Sigmoid colon (tissue), 7 donors: ENCODE measurements around the gene MEGF11. TPM values are rescaled to one million over a fixed set of nuclear protein-coding genes. Genes with fewer than 3 reads are reported as not detected.

ENCODE experiments used
- DNase-seq: peaks from one replicate; pipeline ENCODE4 v3.0.0-alpha.2; 2019
- H3K27ac ChIP-seq, 4 donors: fragments of 200-600 bp; sonication (generic); one replicate each; pipeline ENCODE4 v1.5.1; 2016 to 2019; ENCODE audit warnings: mild to moderate bottlenecking in 1 of 4
- H3K27me3 ChIP-seq, 3 donors: fragments of 200-600 bp; sonication (generic); one replicate each; pipeline ENCODE4 v1.5.1; 2019; ENCODE audit warnings: mild to moderate bottlenecking in 1 of 3
- H3K36me3 ChIP-seq, 4 donors: fragments of 200-600 bp; sonication (generic); one replicate each; pipeline ENCODE4 v1.5.1; 2016 to 2019
- H3K4me1 ChIP-seq, 4 donors: fragments of 200-600 bp; sonication (generic); one replicate each; pipeline ENCODE4 v1.5.1; 2017 to 2019
- H3K4me3 ChIP-seq, 4 donors: fragments of 200-600 bp; sonication (generic); one replicate each; pipeline ENCODE4 v1.5.1; 2017 to 2019; ENCODE audit warnings: mild to moderate bottlenecking in 2 of 4, moderate library complexity in 1 of 4
- H3K9me3 ChIP-seq, 4 donors: fragments of 200-600 bp in 3 of 4; sonication (generic) in 3 of 4; one replicate each; pipeline versions ENCODE4 v1.5.1 to v1.6.1; 2013 to 2019
- CTCF ChIP-seq, 4 experiments: fragments of 450-650 bp in 3 of 4; fragments of 200-600 bp in 1 of 4; IDR thresholded peaks; one replicate each; pipeline ENCODE4 v1.5.1; 2016 to 2019; ENCODE audit warnings: antibody characterized with exemption in 4 of 4, mild to moderate bottlenecking in 3 of 4, moderate library complexity in 2 of 4
- EP300 ChIP-seq, 4 donors: sonication (generic); formaldehyde crosslinking; IDR thresholded peaks; one replicate each; pipeline ENCODE4 v1.6.1; 2017; ENCODE audit warnings: antibody characterized with exemption in 4 of 4
- POLR2A ChIP-seq, 2 donors: fragments of 450-650 bp; IDR thresholded peaks; one replicate each; pipeline ENCODE4 v1.6.1; 2016; ENCODE audit warnings: antibody characterized with exemption in 2 of 2, mild to moderate bottlenecking in 2 of 2, moderate library complexity in 2 of 2
- POLR2AphosphoS5 ChIP-seq, 4 donors: sonication (generic); formaldehyde crosslinking; IDR thresholded peaks; one replicate each; pipeline ENCODE4 v1.6.1; 2017; ENCODE audit warnings: antibody characterized with exemption in 4 of 4
- WGBS, 2 donors: extraction: QIAGEN DNeasy Blood & Tissue Kit; methylation state at CpG; one replicate each; pipeline ENCODE4 v1.1.7; 2013; 5-methylcytosine and 5-hydroxymethylcytosine counted together
- intact Hi-C: fragments of 100-400 bp; cut with DNase I; formaldehyde crosslinking; loops from one replicate; pipeline ENCODE4 v1.15.1; 2023
- polyA plus RNA-seq, 3 donors: library from polyadenylated mRNA; stranded (reverse); fragments of 200-250 nt; gene quantifications; one replicate each; pipeline ENCODE4 v1.2.3, GENCODE V29; 2013
- total RNA-seq, 4 donors: library from RNA; depleted of rRNA; stranded (reverse); fragments of >200 nt; gene quantifications; one replicate each; pipeline ENCODE4 v1.1.0, GENCODE V29; 2016
- donor health status: healthy with polysubstance abuse.
- donor health status: Bipolar disorder and iron deficiency.
- donor health status: healthy.

The MEGF11 gene
- total and polyA plus RNA-seq, 7 donors = 0.04 TPM; not detected in 6

- TF ChIP-seq EP300 (IDR thresholded peaks at IDR 0.05) (no peak), POLR2AphosphoS5 (IDR thresholded peaks at IDR 0.05) (peak in 1 of 4 donors; percentile 24), POLR2A (IDR thresholded peaks at IDR 0.05) (no peak), CTCF (IDR thresholded peaks at IDR 0.05) (no peak)
- peaks cover 0 to 15% (median 13%) of the 10 kb centered on the region in 4 donors for H3K4me1 ChIP-seq
- peak; percentile 27 for DNase-seq
- H3K9me3 ChIP-seq = no peaks in the 10 kb centered on the region
- H3K36me3 ChIP-seq = no peaks in the 10 kb centered on the region
- no peak overlapping the region for H3K27ac ChIP-seq
- 79 to 80% methylated on average over 11 of the region's 11 CpGs for WGBS, 2 donors
- H3K27me3 ChIP-seq = no peaks in the 10 kb centered on the region
- intact Hi-C loops = no loop called here
- no peak overlapping the region for H3K4me3 ChIP-seq
Measured at GRCh38 chr15:66072616-66073361, 180.8 kb downstream of the MEGF11 start.

GRCh38 chr15:66071921-66072295 lies 181.6 kb downstream of the MEGF11 start:
- WGBS, 2 donors = 87 to 93% methylated on average over 7 of the region's 7 CpGs
- H3K4me1 ChIP-seq = peaks cover 0 to 15% (median 13%) of the 10 kb centered on the region in 4 donors
- H3K36me3 ChIP-seq = no peaks in the 10 kb centered on the region
- no peak overlapping the region for H3K4me3 ChIP-seq
- DNase-seq = peak; percentile 43
- no peaks in the 10 kb centered on the region for H3K9me3 ChIP-seq
- H3K27me3 ChIP-seq = no peaks in the 10 kb centered on the region
- intact Hi-C loops = no loop called here
- no peak overlapping the region for H3K27ac ChIP-seq
- TF ChIP-seq POLR2A (IDR thresholded peaks at IDR 0.05) = no peak

DNA sequence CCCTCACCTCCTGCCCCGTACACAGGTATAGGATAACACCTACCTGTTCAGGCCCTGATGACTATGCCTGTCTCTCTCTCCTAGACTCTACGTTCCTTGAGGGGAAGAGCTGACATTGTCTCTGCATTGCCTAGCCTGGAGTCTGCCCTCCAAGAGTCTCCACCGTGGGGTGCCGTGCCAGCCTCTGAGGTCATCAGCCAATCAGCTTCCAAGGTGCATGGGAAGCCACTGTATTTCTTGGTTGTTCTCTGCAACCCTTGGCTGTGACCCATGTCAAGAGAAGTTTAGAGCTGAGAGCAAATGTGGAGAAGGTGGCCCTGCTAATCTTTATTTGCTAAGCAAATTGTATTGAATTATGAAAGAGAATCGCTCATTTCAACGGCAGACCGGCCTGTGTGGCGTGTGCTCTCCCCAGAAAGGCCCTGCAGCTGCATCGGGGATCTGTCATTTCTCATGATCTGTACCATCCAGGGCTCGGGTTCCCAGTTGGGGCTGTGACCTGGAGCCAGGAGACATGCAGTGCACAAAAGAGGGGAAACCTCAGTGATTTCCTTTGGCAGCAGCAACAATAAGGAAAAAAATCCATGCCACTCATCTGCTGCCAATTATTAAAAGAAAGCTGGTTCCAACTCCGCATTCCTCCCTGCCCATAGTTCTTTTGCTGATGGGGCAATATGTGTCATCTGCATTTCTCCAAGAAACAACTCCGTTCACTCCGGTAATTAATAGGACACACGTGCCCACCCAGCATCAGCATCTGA lies 182.2 kb downstream of the MEGF11 start:
- intact Hi-C loops = no loop called here
- Histone ChIP-seq H3K36me3 (no peaks in the 10 kb centered on the region), H3K4me1 (peaks cover 0 to 15% (median 13%) of the 10 kb centered on the region in 4 donors), H3K27ac (no peak overlapping the region), H3K9me3 (no peaks in the 10 kb centered on the region), H3K27me3 (no peaks in the 10 kb centered on the region), H3K4me3 (no peak overlapping the region)
- TF ChIP-seq POLR2AphosphoS5 (IDR thresholded peaks at IDR 0.05) = no peak
- peak; percentile 43 for DNase-seq
- WGBS, 2 donors = 84 to 89% methylated on average over 14 of the region's 14 CpGs

DNA sequence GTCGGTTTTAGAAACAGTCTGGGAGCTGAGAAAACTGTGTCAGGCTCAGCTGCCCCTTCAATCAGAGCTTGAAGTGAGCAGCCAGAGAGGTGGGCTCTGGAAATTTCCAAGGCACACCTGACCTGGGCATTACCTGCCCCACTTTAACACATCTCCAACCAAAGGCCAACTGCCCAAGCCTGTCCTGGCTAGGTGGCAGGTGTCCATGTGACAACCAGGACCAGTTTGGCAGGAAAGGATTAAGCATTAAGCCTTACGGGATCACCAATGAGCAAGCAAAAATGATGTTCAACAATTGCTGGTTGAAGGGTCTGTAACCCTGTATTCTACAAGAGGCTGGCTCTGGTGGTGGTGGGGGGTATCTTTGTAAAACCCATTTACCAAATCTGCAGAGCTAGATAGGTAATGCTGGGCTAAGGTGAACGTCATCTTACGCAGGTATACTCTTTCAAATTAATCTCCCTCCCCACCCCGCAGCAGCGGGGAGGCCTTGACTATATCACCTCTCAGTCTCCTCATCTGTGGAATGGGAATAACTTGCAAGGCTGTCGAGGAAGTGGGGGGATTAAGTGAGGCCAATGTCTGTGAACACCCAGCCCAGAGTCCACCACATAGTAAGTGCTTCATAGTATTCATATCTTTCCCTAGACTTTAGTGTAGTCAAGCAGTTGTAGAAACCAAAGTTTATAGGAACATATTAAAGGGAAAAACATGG lies 183.2 kb downstream of the MEGF11 start:
- peak; percentile 12 for DNase-seq
- no peak for TF ChIP-seq EP300 (IDR thresholded peaks at IDR 0.05)
- no peak for TF ChIP-seq POLR2AphosphoS5 (IDR thresholded peaks at IDR 0.05)
- TF ChIP-seq POLR2A (IDR thresholded peaks at IDR 0.05) = no peak
- TF ChIP-seq CTCF (IDR thresholded peaks at IDR 0.05) = no peak
- no peak overlapping the region for H3K4me3 ChIP-seq

DNA sequence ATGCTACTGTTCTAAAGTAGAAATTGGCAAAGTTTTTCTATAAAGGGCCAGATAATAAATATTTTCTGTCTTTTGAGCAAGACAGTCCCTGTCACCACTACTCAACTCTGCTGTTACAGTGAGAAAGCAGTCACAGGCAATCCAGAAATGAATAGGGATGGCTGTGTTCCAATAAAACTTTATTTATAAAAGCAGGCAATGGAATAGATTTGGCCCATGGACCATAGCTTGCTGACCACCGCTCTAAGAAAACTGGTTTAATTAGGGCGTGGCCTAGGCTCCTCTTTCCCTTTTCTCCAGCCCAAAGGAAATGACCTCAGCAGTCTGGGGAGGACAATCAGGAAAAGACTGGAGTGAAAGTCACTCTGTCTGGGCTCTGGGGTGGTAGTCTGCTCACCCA lies 183.8 kb downstream of the MEGF11 start:
- H3K27me3 ChIP-seq = no peaks in the 10 kb centered on the region
- no peaks in the 10 kb centered on the region for H3K36me3 ChIP-seq
- WGBS, 2 donors = 60 to 62% methylated on average over 2 of the region's 2 CpGs
- intact Hi-C loops = no loop called here
- H3K27ac ChIP-seq = no peak overlapping the region
- H3K4me1 ChIP-seq = peaks cover 0 to 15% (median 13%) of the 10 kb centered on the region in 4 donors
- no peaks in the 10 kb centered on the region for H3K9me3 ChIP-seq
- TF ChIP-seq CTCF (IDR thresholded peaks at IDR 0.05) (no peak), POLR2A (IDR thresholded peaks at IDR 0.05) (no peak), POLR2AphosphoS5 (IDR thresholded peaks at IDR 0.05) (no peak), EP300 (IDR thresholded peaks at IDR 0.05) (no peak)
- peak; percentile 10 for DNase-seq
- no peak overlapping the region for H3K4me3 ChIP-seq

More for the DNA sequence above, 183.2 kb downstream of the MEGF11 start:
- Histone ChIP-seq H3K4me1 (peaks cover 0 to 15% (median 13%) of the 10 kb centered on the region in 4 donors), H3K36me3 (no peaks in the 10 kb centered on the region), H3K9me3 (no peaks in the 10 kb centered on the region), H3K27ac (no peak overlapping the region), H3K27me3 (no peaks in the 10 kb centered on the region)
- WGBS, 2 donors = 90 to 93% methylated on average over 7 of the region's 7 CpGs
- intact Hi-C loops = no loop called here
